PC-9 (cell line): Measurements from ENCODE around the gene UPK1A.

Experiments
- CTCF ChIP-seq: fragments of 200-600 bp; sonication (generic); conservative IDR thresholded peaks from 2 replicates; pipeline ENCODE4 v1.6.1; 2017; ENCODE audit warnings: mixed run types, antibody characterized with exemption, mild to moderate bottlenecking, moderate library complexity
- EZH2 ChIP-seq: fragments of 200-600 bp; sonication (generic); IDR thresholded peaks from 2 replicates; pipeline ENCODE4 v1.8.0; 2017; ENCODE audit warnings: antibody characterized with exemption, low read depth

- TF ChIP-seq EZH2 (no peak), CTCF (no peak)
Observed at GRCh38 chr19:35669566-35669965, 3.2 kb downstream of the UPK1A start.
